HCT116 (cell line): ENCODE results near the gene BFSP1. TPM values are rescaled to one million over a fixed set of nuclear protein-coding genes. Genes with fewer than 3 reads are reported as not detected.

Experiments
- ATAC-seq: fragments of 200-7000 bp; cut with Tn5 transposase; 2 replicates; pipeline ENCODE4 v1.9.1; 2020; ENCODE audit warnings: mild to moderate bottlenecking, moderate library complexity
- BruUV-seq: library from RNA; stranded (reverse); fragments of 400-500 nt; replicated peaks from 2 replicates; lab custom pipeline; 2021; lab: Mats Ljungman, UMichigan
- CTCF ChIA-PET: fragments of 300-600 bp; sonication (Branson Sonifier 250); formaldehyde crosslinking; loops from one replicate; lab custom pipeline; 2021; ENCODE audit warnings: antibody characterized with exemption; lab: Charles Lee
- POLR2A ChIA-PET: fragments of 300-600, 350-600 bp; sonication (Branson Sonifier 250); formaldehyde crosslinking; loops from one replicate; lab custom pipeline; 2021; ENCODE audit warnings: antibody characterized with exemption; lab: Charles Lee
- RAD21 ChIA-PET, 2 experiments: fragments of 300-600 bp; sonication (Branson Sonifier 250); formaldehyde crosslinking; loops; one replicate each; lab custom pipeline; 2023; ENCODE audit warnings: low total read pairs in 2 of 2; ENCODE audit not compliant: uncharacterized antibody in 2 of 2, unreplicated experiment in 2 of 2, low non-redundant PET in 1 of 2; lab: Charles Lee
- DNase-seq: peaks from one replicate; pipeline ENCODE4 v3.0.0-alpha.2; 2010; ENCODE audit warnings: low read depth, low spot score
- H2AFZ ChIP-seq: fragments of 200-600 bp; shearing (Covaris generic), sonication (generic); 2 replicates; pipeline ENCODE4 v1.6.1; 2017; ENCODE audit warnings: low read depth, mixed run types, mixed read lengths, antibody characterized with exemption, low read length; ENCODE audit not compliant: poor library complexity, severe bottlenecking
- H3K27ac ChIP-seq: 2 replicates; pipeline ENCODE4 v1.5.1; 2012; ENCODE audit warnings: low read depth, low read length
- H3K27me3 ChIP-seq: fragments of 200-600 bp; sonication (generic); 2 replicates; pipeline ENCODE4 v1.6.1; 2016; ENCODE audit warnings: mixed run types, low read length, mixed read lengths; ENCODE audit not compliant: insufficient read depth
- H3K36me3 ChIP-seq, 2 experiments: fragments of 200-500 bp in 1 of 2; fragments of 200-600 bp in 1 of 2; sonication (Bioruptor generic) in 1 of 2; sonication (generic) in 1 of 2; 2 replicates each; pipeline versions ENCODE4 v1.5.1 to v1.6.1; 2014 to 2016; ENCODE audit warnings: low read length in 2 of 2, inconsistent platforms in 1 of 2, mixed read lengths in 1 of 2, mixed run types in 1 of 2; ENCODE audit not compliant: insufficient read depth in 2 of 2, control insufficient read depth in 1 of 2
- H3K4me1 ChIP-seq, 2 experiments: fragments of 200-600 bp in 1 of 2; sonication (generic) in 1 of 2; 2 replicates each; pipeline versions ENCODE4 v1.5.1 to v1.6.1; 2012 to 2017; ENCODE audit warnings: low read length in 2 of 2, inconsistent platforms in 1 of 2, mild to moderate bottlenecking in 1 of 2, mixed read lengths in 1 of 2, mixed run types in 1 of 2, moderate library complexity in 1 of 2; ENCODE audit not compliant: insufficient read depth in 2 of 2, control insufficient read depth in 1 of 2
- H3K4me2 ChIP-seq: fragments of 200-600 bp; sonication (generic); 2 replicates; pipeline ENCODE4 v1.6.1; 2017; ENCODE audit warnings: mixed run types, low read length, mixed read lengths
- H3K4me3 ChIP-seq, 2 experiments: fragments of 200-600 bp in 1 of 2; sonication (generic) in 1 of 2; replicated peaks in 1 of 2; 2 replicates each; pipeline ENCODE4 v1.5.1; 2011 to 2016; ENCODE audit warnings: low read length in 2 of 2, control low read depth in 1 of 2, low read depth in 1 of 2, mild to moderate bottlenecking in 1 of 2, mixed read lengths in 1 of 2, mixed run types in 1 of 2
- H3K79me2 ChIP-seq: fragments of 200-600 bp; sonication (generic); 2 replicates; pipeline ENCODE4 v1.6.1; 2017; ENCODE audit warnings: mild to moderate bottlenecking, mixed run types, low read length, moderate library complexity, mixed read lengths; ENCODE audit not compliant: insufficient read depth
- H3K9ac ChIP-seq: fragments of 200-600 bp; sonication (generic); 2 replicates; pipeline ENCODE4 v1.6.1; 2016; ENCODE audit warnings: low read length, mixed read lengths
- H3K9me2 ChIP-seq: fragments of 200-600 bp; sonication (generic), shearing (Covaris generic); 2 replicates; pipeline ENCODE4 v1.6.1; 2017; ENCODE audit warnings: mixed run types, mild to moderate bottlenecking, moderate library complexity; ENCODE audit not compliant: insufficient read depth
- H3K9me3 ChIP-seq, 2 experiments: fragments of 200-500 bp in 1 of 2; fragments of 200-600 bp in 1 of 2; sonication (Bioruptor generic) in 1 of 2; sonication (generic) in 1 of 2; 2 replicates each; pipeline ENCODE4 v1.6.1; 2014 to 2017; ENCODE audit warnings: low read length in 2 of 2, mixed read lengths in 2 of 2, inconsistent platforms in 1 of 2, low read depth in 1 of 2, mild to moderate bottlenecking in 1 of 2, mixed run types in 1 of 2, moderate library complexity in 1 of 2; ENCODE audit not compliant: control insufficient read depth in 1 of 2, insufficient read depth in 1 of 2
- H4K20me1 ChIP-seq: fragments of 200-600 bp; sonication (generic), shearing (Covaris generic); 2 replicates; pipeline ENCODE4 v1.6.1; 2017; ENCODE audit warnings: mixed run types, mild to moderate bottlenecking, moderate library complexity; ENCODE audit not compliant: insufficient read depth
- CBX3 ChIP-seq: IDR thresholded peaks from 2 replicates; pipeline ENCODE4 v1.6.1; 2012; ENCODE audit warnings: low read depth
- RAD21 ChIP-seq: IDR thresholded peaks from 2 replicates; pipeline ENCODE4 v1.6.1; 2012; ENCODE audit warnings: low read depth, mild to moderate bottlenecking
- SP1 ChIP-seq: IDR thresholded peaks from 2 replicates; pipeline ENCODE4 v1.6.1; 2012; ENCODE audit warnings: low read depth
- intact Hi-C: fragments of 100-400 bp; cut with micrococcal nuclease; formaldehyde crosslinking; loops from 2 replicates; pipeline ENCODE4 v1.10.0; 2022
- total RNA-seq: library from RNA; stranded (reverse); gene quantifications from one replicate; pipeline ENCODE4 v1.2.1, GENCODE V29; 2021; ENCODE audit not compliant: unreplicated experiment
- TF ChIP-seq, protein P1 (sequence below): IDR thresholded peaks from 2 replicates; pipeline ENCODE4 v1.6.1; 2012

Gene BFSP1
- total RNA-seq, 1 experiment from 2014 or later, result 8.8 TPM

DNA sequence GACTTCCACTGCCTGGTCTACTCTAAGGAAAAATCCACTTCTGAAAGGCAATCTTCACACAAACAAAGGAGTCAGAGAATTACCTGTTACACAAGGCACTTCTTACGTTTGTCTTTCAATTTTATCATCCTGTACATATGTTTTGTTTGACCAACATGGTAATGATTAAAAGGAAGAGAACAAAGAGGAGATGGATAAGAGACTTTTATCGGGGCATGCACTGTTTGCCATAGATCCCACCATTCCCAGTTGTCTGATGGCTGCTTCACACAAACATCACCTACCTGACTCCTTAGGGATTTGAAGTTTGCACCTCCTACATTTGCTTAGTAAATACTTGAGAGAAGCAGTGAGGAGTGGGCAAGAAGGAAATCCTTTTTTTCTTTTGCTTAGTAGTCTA is 87.1 kb downstream of the BFSP1 start:
- Histone ChIP-seq H3K9ac (no peak overlapping the region), H3K27me3 (peaks cover 33% of the 10 kb centered on the region), H3K36me3 (no peaks in the 10 kb centered on the region), H4K20me1 (no peaks in the 10 kb centered on the region), H3K4me3 (no peak overlapping the region), H3K4me1 (no peaks in the 10 kb centered on the region), H3K9me2 (no peaks in the 10 kb centered on the region), H3K27ac (no peak overlapping the region), H2AFZ (no peak overlapping the region), H3K79me2 (no peaks in the 10 kb centered on the region), H3K9me3 (no peaks in the 10 kb centered on the region), H3K4me2 (no peak overlapping the region)
- DNase-seq (no peak), ATAC-seq (no peak)
- ChIA-PET POLR2A (no interaction called here), CTCF (no interaction called here), RAD21 (no interaction called here)
- TF ChIP-seq, protein P1, sequence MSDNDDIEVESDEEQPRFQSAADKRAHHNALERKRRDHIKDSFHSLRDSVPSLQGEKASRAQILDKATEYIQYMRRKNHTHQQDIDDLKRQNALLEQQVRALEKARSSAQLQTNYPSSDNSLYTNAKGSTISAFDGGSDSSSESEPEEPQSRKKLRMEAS, result no peak
- TF ChIP-seq CBX3, result no peak
- no peak for TF ChIP-seq SP1
- TF ChIP-seq RAD21, result no peak
- BruUV-seq, result no TSS peak
- intact Hi-C loops, result no loop called here

Other genes starting within 250 kb of the BFSP1 start
- 202 TPM for gene DSTN, start 38.7 kb upstream of the BFSP1 start, total RNA-seq
- gene RRBP1, start 150.9 kb upstream of the BFSP1 start, total RNA-seq, result 123 TPM
- gene BANF2, start 168.6 kb upstream of the BFSP1 start, total RNA-seq, result not detected